HG02970 (cell line): ENCODE data around the gene SEC16B.

Source experiments
- ATAC-seq: cut with Tn5 transposase; IDR thresholded peaks from one replicate; pipeline ENCODE4 v1.9.1; 2021; ENCODE audit warnings: mild to moderate bottlenecking, moderate library complexity, moderate number of reproducible peaks; ENCODE audit not compliant: unreplicated experiment, low FRiP score

The SEC16B gene

GRCh38 chr1:177945943-177946650 lies 23.8 kb downstream of the SEC16B start:
- no peak for ATAC-seq

GRCh38 chr1:177944016-177944949 lies 25.6 kb downstream of the SEC16B start:
- no peak for ATAC-seq

GRCh38 chr1:177941976-177942375 lies 27.9 kb downstream of the SEC16B start:
- ATAC-seq, result no peak

- ATAC-seq, result no peak
Observed at GRCh38 chr1:177940682-177941081, 29.2 kb downstream of the SEC16B start.

GRCh38 chr1:177937931-177938330 lies 31.9 kb downstream of the SEC16B start:
- no peak for ATAC-seq

GRCh38 chr1:177937174-177937770 lies 32.6 kb downstream of the SEC16B start:
- no peak for ATAC-seq

GRCh38 chr1:177935638-177936415 lies 34.0 kb downstream of the SEC16B start:
- no peak for ATAC-seq

- ATAC-seq, result no peak
Observed at GRCh38 chr1:177934927-177935326, 34.9 kb downstream of the SEC16B start.

- ATAC-seq, result no peak
Observed at GRCh38 chr1:177934461-177934860, 35.4 kb downstream of the SEC16B start.

- ATAC-seq, result no peak
Observed at GRCh38 chr1:177933881-177934280, 36.0 kb downstream of the SEC16B start.

- ATAC-seq, result no peak
Observed at GRCh38 chr1:177932123-177932522, 37.7 kb downstream of the SEC16B start.

- no peak for ATAC-seq
Observed at GRCh38 chr1:177928952-177929351, 40.9 kb downstream of the SEC16B start.

- ATAC-seq, result no peak
Observed at GRCh38 chr1:177928194-177928593, 41.7 kb downstream of the SEC16B start.

- no peak for ATAC-seq
Observed at GRCh38 chr1:177927021-177927596, 42.7 kb downstream of the SEC16B start.

- ATAC-seq, result no peak
Observed at GRCh38 chr1:177926201-177926600, 43.7 kb downstream of the SEC16B start.

GRCh38 chr1:177925006-177925405 lies 44.9 kb downstream of the SEC16B start:
- ATAC-seq, result no peak

- no peak for ATAC-seq
Observed at GRCh38 chr1:177923441-177923840, 46.4 kb downstream of the SEC16B start.

- no peak for ATAC-seq
Observed at GRCh38 chr1:177922209-177922608, 47.6 kb downstream of the SEC16B start.

GRCh38 chr1:177921590-177921989 lies 48.3 kb downstream of the SEC16B start:
- no peak for ATAC-seq

- no peak for ATAC-seq
Observed at GRCh38 chr1:177920091-177920490, 49.8 kb downstream of the SEC16B start.
